ENCODE measurements around the gene CDC6. TPM values are rescaled to one million over a fixed set of nuclear protein-coding genes. Genes with fewer than 3 reads are reported as not detected.
"Not testable (repeated sequence)": the region's sequence is repeated elsewhere in the genome, so short reads cannot be mapped to it uniquely, and the experiment has no call there.

CDC6 gene
- polyA plus RNA-seq, 1 donor = 11.8 TPM

DNA sequence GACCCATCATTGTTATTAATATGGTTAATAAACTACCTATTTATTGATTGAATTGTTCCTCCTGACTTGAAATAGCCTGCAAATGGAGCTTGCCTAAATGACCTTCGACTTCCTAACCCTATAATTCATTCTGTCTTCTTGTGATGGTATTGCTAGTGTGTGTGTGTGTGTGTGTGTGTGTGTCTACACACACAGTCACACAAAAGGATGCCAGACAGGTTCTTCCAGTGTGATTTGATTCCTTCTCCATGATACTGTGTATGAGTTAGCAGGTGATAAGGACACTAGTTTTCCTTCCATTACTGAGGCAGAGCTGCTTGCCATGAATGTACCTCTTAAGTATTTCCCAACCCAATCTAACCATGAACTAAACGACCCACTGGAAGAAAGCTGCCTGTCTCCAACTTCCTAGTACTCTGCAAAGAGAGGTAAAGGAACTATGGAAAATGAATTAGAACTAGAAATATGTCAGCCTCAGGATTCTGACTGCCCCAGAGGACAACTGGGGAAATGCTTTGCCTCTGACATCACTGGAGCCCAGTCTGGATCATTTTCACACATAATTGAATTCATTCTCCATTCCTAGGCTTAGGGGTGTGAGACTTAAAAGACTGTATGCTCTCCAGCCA, 3.5 kb upstream of the CDC6 start:
- no CpG with 5 or more reads among the region's 2 CpGs for WGBS (ENCODE audit: insufficient coverage, low lambda C conversion rate)

GRCh38 chr17:40286473-40286872, 1.2 kb upstream of the CDC6 start:
- H3K27ac ChIP-seq (ENCODE audit: low read length) = no peak overlapping the region
- no CpG with 5 or more reads among the region's 2 CpGs for WGBS (ENCODE audit: insufficient coverage, low lambda C conversion rate)

More for the DNA sequence above, 3.5 kb upstream of the CDC6 start:
- Histone ChIP-seq H3K36me3 (ENCODE audit: control insufficient read depth, insufficient read depth, low read length) (peaks cover 25% of the 10 kb centered on the region), H3K27ac (ENCODE audit: low read length) (peak overlapping the region; percentile 91), H3K9me3 (ENCODE audit: control insufficient read depth, low read depth, low read length) (no peaks in the 10 kb centered on the region), H3K27me3 (ENCODE audit: control insufficient read depth, insufficient read depth, low read length) (no peaks in the 10 kb centered on the region), H3K4me1 (ENCODE audit: control insufficient read depth, insufficient read depth, low read length) (peaks cover 26% of the 10 kb centered on the region), H3K4me3 (ENCODE audit: low read length) (peak overlapping the region; percentile 4)
- peak; percentile 74 to 90 for DNase-seq

GRCh38 chr17:40287159-40287493, 553 bp upstream of the CDC6 start:
- no peak for DNase-seq
- Histone ChIP-seq H3K27ac (ENCODE audit: low read length) (no peak overlapping the region), H3K36me3 (ENCODE audit: control insufficient read depth, insufficient read depth, low read length) (no peaks in the 10 kb centered on the region), H3K4me1 (ENCODE audit: control insufficient read depth, insufficient read depth, low read length) (peaks cover 26% of the 10 kb centered on the region), H3K9me3 (ENCODE audit: control insufficient read depth, low read depth, low read length) (no peaks in the 10 kb centered on the region), H3K4me3 (ENCODE audit: low read length) (no peak overlapping the region), H3K27me3 (ENCODE audit: control insufficient read depth, insufficient read depth, low read length) (no peaks in the 10 kb centered on the region)
- WGBS (ENCODE audit: insufficient coverage, low lambda C conversion rate) = no CpG with 5 or more reads among the region's 4 CpGs

More at GRCh38 chr17:40286473-40286872, 1.2 kb upstream of the CDC6 start:
- Histone ChIP-seq H3K4me3 (ENCODE audit: low read length) (no peak overlapping the region), H3K4me1 (ENCODE audit: control insufficient read depth, insufficient read depth, low read length) (peaks cover 26% of the 10 kb centered on the region), H3K27me3 (ENCODE audit: control insufficient read depth, insufficient read depth, low read length) (no peaks in the 10 kb centered on the region), H3K36me3 (ENCODE audit: control insufficient read depth, insufficient read depth, low read length) (peaks cover 4% of the 10 kb centered on the region), H3K9me3 (ENCODE audit: control insufficient read depth, low read depth, low read length) (no peaks in the 10 kb centered on the region)
- no peak for DNase-seq

DNA sequence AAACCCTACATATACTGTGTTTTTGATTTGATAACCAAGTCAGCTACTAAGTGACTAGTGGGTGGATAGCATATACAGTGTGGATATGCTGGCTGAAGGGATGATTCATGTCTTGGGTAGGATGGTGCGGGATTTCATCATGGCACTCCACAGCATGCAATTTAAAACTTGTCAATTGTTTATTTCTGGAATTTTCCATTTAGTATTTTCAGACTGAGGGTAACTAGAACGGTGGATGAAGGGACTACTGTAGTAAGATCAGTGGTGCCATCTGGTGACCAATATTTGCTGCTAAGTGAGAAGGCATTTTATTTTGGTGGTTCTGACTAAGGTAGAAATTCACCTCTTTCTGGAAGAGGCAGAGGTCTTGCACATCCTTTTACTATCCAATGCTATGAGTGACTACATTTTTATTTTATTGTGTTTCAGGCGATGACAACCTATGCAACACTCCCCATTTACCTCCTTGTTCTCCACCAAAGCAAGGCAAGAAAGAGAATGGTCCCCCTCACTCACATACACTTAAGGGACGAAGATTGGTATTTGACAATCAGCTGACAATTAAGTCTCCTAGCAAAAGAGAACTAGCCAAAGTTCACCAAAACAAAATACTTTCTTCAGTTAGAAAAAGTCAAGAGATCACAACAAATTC, 3.1 kb downstream of the CDC6 start:
- H3K36me3 ChIP-seq (ENCODE audit: control insufficient read depth, insufficient read depth, low read length) = peaks cover under 1% of the 10 kb centered on the region
- WGBS (ENCODE audit: insufficient coverage, low lambda C conversion rate) = no CpG with 5 or more reads among the region's 4 CpGs
- no peaks in the 10 kb centered on the region for H3K9me3 ChIP-seq (ENCODE audit: control insufficient read depth, low read depth, low read length)
- H3K27me3 ChIP-seq (ENCODE audit: control insufficient read depth, insufficient read depth, low read length) = no peaks in the 10 kb centered on the region
- peak in 1 of 2 donors; percentile 54 for DNase-seq
- no peak overlapping the region for H3K4me3 ChIP-seq (ENCODE audit: low read length)
- H3K27ac ChIP-seq (ENCODE audit: low read length) = no peak overlapping the region
- peaks cover 4% of the 10 kb centered on the region for H3K4me1 ChIP-seq (ENCODE audit: control insufficient read depth, insufficient read depth, low read length)

GRCh38 chr17:40291281-40291664, 3.6 kb downstream of the CDC6 start:
- WGBS (ENCODE audit: insufficient coverage, low lambda C conversion rate) = no CpG with 5 or more reads among the region's 2 CpGs
- Histone ChIP-seq H3K9me3 (ENCODE audit: control insufficient read depth, low read depth, low read length) (no peaks in the 10 kb centered on the region), H3K36me3 (ENCODE audit: control insufficient read depth, insufficient read depth, low read length) (peaks cover 4% of the 10 kb centered on the region), H3K27ac (ENCODE audit: low read length) (no peak overlapping the region), H3K27me3 (ENCODE audit: control insufficient read depth, insufficient read depth, low read length) (no peaks in the 10 kb centered on the region), H3K4me1 (ENCODE audit: control insufficient read depth, insufficient read depth, low read length) (peaks cover 4% of the 10 kb centered on the region), H3K4me3 (ENCODE audit: low read length) (no peak overlapping the region)
- no peak for DNase-seq

- Histone ChIP-seq H3K27ac (ENCODE audit: low read length) (no peak overlapping the region), H3K4me1 (ENCODE audit: control insufficient read depth, insufficient read depth, low read length) (no peaks in the 10 kb centered on the region), H3K9me3 (ENCODE audit: control insufficient read depth, low read depth, low read length) (no peaks in the 10 kb centered on the region), H3K36me3 (ENCODE audit: control insufficient read depth, insufficient read depth, low read length) (peaks cover 4% of the 10 kb centered on the region), H3K27me3 (ENCODE audit: control insufficient read depth, insufficient read depth, low read length) (no peaks in the 10 kb centered on the region), H3K4me3 (ENCODE audit: low read length) (no peak overlapping the region)
- no CpG with 5 or more reads among the region's 1 CpG for WGBS (ENCODE audit: insufficient coverage, low lambda C conversion rate)
- no peak for DNase-seq
Observed at GRCh38 chr17:40293363-40293762, 5.7 kb downstream of the CDC6 start.

DNA sequence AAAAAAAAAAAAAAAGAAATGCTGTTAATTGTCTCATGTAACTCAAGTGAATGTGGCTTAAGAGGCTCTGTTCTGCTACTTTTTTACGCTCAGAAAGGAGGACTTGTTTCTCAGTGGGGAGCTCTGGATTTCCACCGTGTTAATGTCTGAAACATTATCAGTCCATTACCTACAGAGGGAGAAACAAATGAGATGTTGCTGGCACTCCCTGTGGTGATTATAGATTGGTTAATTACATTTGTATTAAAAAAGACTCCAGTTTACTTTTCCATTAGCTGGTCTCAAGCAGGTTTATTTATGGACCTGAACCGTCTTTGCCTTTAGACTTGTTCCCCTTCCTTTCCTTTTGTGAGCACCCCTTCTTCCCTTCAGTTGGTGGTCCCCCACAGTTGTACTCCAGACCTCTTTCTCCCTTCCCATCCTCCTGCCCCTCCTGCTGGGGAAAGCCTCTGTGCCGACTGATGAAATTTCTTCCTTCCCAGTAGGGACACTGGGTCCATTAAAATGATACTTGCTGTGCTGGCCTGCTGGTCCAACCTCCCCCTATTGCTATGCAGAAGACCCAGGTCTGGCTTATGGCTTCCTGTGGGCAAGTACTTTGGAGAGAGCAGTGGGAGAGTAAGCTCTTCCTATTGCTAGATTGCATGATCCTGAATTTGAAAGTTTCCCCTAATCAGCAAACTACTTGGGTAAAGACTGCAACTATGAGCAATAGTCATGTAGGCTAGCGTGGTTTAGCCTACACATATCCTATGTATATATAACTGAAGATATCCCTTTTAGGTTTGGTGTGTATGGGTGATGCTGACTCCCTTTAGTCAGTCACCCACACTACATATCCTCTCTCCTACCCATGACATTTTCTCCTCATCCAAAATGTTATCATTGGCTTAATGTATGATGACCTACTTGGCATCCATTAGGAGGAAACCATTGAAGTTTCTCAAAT, 8.1 kb downstream of the CDC6 start:
- Histone ChIP-seq H3K27ac (ENCODE audit: low read length) (no peak overlapping the region), H3K36me3 (ENCODE audit: control insufficient read depth, insufficient read depth, low read length) (peaks cover 7% of the 10 kb centered on the region), H3K4me3 (ENCODE audit: low read length) (no peak overlapping the region), H3K4me1 (ENCODE audit: control insufficient read depth, insufficient read depth, low read length) (no peaks in the 10 kb centered on the region), H3K27me3 (ENCODE audit: control insufficient read depth, insufficient read depth, low read length) (no peaks in the 10 kb centered on the region), H3K9me3 (ENCODE audit: control insufficient read depth, low read depth, low read length) (no peaks in the 10 kb centered on the region)
- 80% methylated on average over 1 of the region's 5 CpGs for WGBS (ENCODE audit: insufficient coverage, low lambda C conversion rate)
- DNase-seq = no peak

DNA sequence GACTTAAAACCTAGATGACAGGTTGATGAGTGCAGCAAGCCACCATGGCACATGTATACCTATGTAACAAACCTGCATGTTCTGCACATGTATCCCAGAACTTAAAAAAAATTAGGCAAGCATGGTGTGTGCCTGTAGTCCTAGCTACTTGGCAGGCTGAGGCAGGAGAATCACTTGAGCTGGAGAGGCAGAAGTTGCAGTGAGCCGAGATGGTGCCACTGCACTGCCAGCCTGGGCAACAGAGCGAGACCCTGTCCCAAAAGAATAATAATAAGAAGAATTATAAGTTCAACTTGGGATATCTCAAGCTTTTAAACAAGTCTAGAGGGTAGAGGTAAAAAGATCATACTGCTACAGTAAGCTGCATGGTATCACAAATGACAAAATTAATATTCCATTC, 9.8 kb downstream of the CDC6 start:
- no peak for DNase-seq
- H3K9me3 ChIP-seq (ENCODE audit: control insufficient read depth, low read depth, low read length) = no peaks in the 10 kb centered on the region
- no CpG with 5 or more reads among the region's 2 CpGs for WGBS (ENCODE audit: insufficient coverage, low lambda C conversion rate)
- H3K4me3 ChIP-seq (ENCODE audit: low read length) = no peak overlapping the region
- H3K27ac ChIP-seq (ENCODE audit: low read length) = no peak overlapping the region
- peaks cover 7% of the 10 kb centered on the region for H3K36me3 ChIP-seq (ENCODE audit: control insufficient read depth, insufficient read depth, low read length)
- H3K27me3 ChIP-seq (ENCODE audit: control insufficient read depth, insufficient read depth, low read length) = no peaks in the 10 kb centered on the region
- H3K4me1 ChIP-seq (ENCODE audit: control insufficient read depth, insufficient read depth, low read length) = no peaks in the 10 kb centered on the region

- H3K27ac ChIP-seq (ENCODE audit: low read length) = no peak overlapping the region
- WGBS (ENCODE audit: insufficient coverage, low lambda C conversion rate) = no CpG with 5 or more reads among the region's 3 CpGs
- H3K4me3 ChIP-seq (ENCODE audit: low read length) = no peak overlapping the region
- peaks cover 7% of the 10 kb centered on the region for H3K36me3 ChIP-seq (ENCODE audit: control insufficient read depth, insufficient read depth, low read length)
- DNase-seq = no peak
- H3K27me3 ChIP-seq (ENCODE audit: control insufficient read depth, insufficient read depth, low read length) = no peaks in the 10 kb centered on the region
- no peaks in the 10 kb centered on the region for H3K9me3 ChIP-seq (ENCODE audit: control insufficient read depth, low read depth, low read length)
- peaks cover 5% of the 10 kb centered on the region for H3K4me1 ChIP-seq (ENCODE audit: control insufficient read depth, insufficient read depth, low read length)
Observed at GRCh38 chr17:40298726-40299125, 11.0 kb downstream of the CDC6 start.

GRCh38 chr17:40299159-40299757, 11.6 kb downstream of the CDC6 start:
- not testable (repeated sequence) for H3K27me3 ChIP-seq (ENCODE audit: control insufficient read depth, insufficient read depth, low read length); DNase-seq; H3K27ac ChIP-seq (ENCODE audit: low read length); H3K9me3 ChIP-seq (ENCODE audit: control insufficient read depth, low read depth, low read length); H3K36me3 ChIP-seq (ENCODE audit: control insufficient read depth, insufficient read depth, low read length); H3K4me1 ChIP-seq (ENCODE audit: control insufficient read depth, insufficient read depth, low read length); H3K4me3 ChIP-seq (ENCODE audit: low read length)
- WGBS (ENCODE audit: insufficient coverage, low lambda C conversion rate) = no CpG with 5 or more reads among the region's 7 CpGs

Data from large intestine (tissue), 3 donors.